Osteocyte (in vitro differentiated cells): Measurements from ENCODE around the gene CHCHD3. TPM values are rescaled to one million over a fixed set of nuclear protein-coding genes. Genes with fewer than 3 reads are reported as not detected.

ENCODE experiments used
- DNase-seq: peaks from one replicate; pipeline ENCODE4 v3.0.0; 2021; ENCODE audit warnings: mixed read lengths; ENCODE audit not compliant: unreplicated experiment; ENCODE audit errors: extremely low spot score
- H3K27ac Mint-ChIP-seq: one replicate; pipeline ENCODE4 v1.8.0; 2021; ENCODE audit warnings: mild to moderate bottlenecking, mixed read lengths; ENCODE audit not compliant: unreplicated experiment
- H3K27me3 Mint-ChIP-seq: one replicate; pipeline ENCODE4 v1.8.0; 2021; ENCODE audit warnings: mixed read lengths; ENCODE audit not compliant: unreplicated experiment
- H3K36me3 Mint-ChIP-seq: one replicate; pipeline ENCODE4 v1.8.0; 2021; ENCODE audit warnings: mixed read lengths; ENCODE audit not compliant: unreplicated experiment
- H3K4me1 Mint-ChIP-seq: one replicate; pipeline ENCODE4 v1.8.0; 2021; ENCODE audit warnings: mixed read lengths; ENCODE audit not compliant: unreplicated experiment
- H3K4me3 Mint-ChIP-seq: one replicate; pipeline ENCODE4 v1.8.0; 2021; ENCODE audit warnings: mild to moderate bottlenecking, moderate library complexity, mixed read lengths; ENCODE audit not compliant: unreplicated experiment
- H3K9me3 Mint-ChIP-seq: one replicate; pipeline ENCODE4 v1.8.0; 2021; ENCODE audit warnings: mixed read lengths; ENCODE audit not compliant: unreplicated experiment
- CTCF ChIP-seq: fragments of 200-600 bp; sonication (generic); IDR thresholded peaks from 2 replicates; pipeline ENCODE4 v1.5.0; 2021; ENCODE audit warnings: antibody characterized with exemption, mild to moderate bottlenecking, moderate library complexity
- total RNA-seq: library from RNA; stranded (reverse); gene quantifications from 2 replicates; pipeline ENCODE4 v1.2.1, GENCODE V29; 2021

CHCHD3 gene
- total RNA-seq, 1 donor from 2014 or later, result 47.4 TPM

GRCh38 chr7:132765861-132766260 is 316.0 kb downstream of the CHCHD3 start:
- no peak for TF ChIP-seq CTCF
- peaks cover 12% of the 10 kb centered on the region for H3K27me3 Mint-ChIP-seq
- H3K4me3 Mint-ChIP-seq, result no peak overlapping the region
- peaks cover 12% of the 10 kb centered on the region for H3K9me3 Mint-ChIP-seq
- no peaks in the 10 kb centered on the region for H3K36me3 Mint-ChIP-seq
- H3K4me1 Mint-ChIP-seq, result peaks cover 2% of the 10 kb centered on the region
- DNase-seq, result peak; percentile 62
- H3K27ac Mint-ChIP-seq, result no peak overlapping the region

GRCh38 chr7:132764762-132765161 is 317.1 kb downstream of the CHCHD3 start:
- no peaks in the 10 kb centered on the region for H3K36me3 Mint-ChIP-seq
- DNase-seq, result no peak
- no peak for TF ChIP-seq CTCF
- peaks cover 12% of the 10 kb centered on the region for H3K27me3 Mint-ChIP-seq
- no peak overlapping the region for H3K4me3 Mint-ChIP-seq
- H3K4me1 Mint-ChIP-seq, result peaks cover 2% of the 10 kb centered on the region
- peaks cover 9% of the 10 kb centered on the region for H3K9me3 Mint-ChIP-seq
- no peak overlapping the region for H3K27ac Mint-ChIP-seq

DNA sequence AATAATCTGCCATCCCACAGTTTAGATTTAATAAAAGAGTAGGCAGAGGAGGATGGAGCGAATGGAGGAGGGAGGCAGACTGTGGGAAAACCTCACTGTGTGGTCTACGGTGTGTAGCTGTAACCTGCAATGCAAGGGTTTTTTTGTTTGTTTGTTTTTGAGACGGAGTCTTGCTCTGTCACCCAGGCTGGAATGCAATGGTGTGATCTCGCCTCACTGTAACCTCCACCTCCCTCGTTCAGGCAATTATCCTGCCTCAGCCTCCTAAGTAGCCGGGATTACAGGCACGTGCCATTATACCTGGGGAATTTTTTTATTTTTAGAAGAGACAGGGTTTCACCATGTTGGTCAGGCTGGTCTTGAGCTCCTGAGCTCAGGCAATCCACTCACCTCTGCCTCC is 321.0 kb downstream of the CHCHD3 start:
- TF ChIP-seq CTCF, result no peak
- Mint-ChIP-seq H3K36me3 (no peaks in the 10 kb centered on the region), H3K9me3 (no peaks in the 10 kb centered on the region), H3K27ac (no peak overlapping the region), H3K4me3 (no peak overlapping the region), H3K27me3 (peaks cover 2% of the 10 kb centered on the region), H3K4me1 (peaks cover 2% of the 10 kb centered on the region)
- no peak for DNase-seq

DNA sequence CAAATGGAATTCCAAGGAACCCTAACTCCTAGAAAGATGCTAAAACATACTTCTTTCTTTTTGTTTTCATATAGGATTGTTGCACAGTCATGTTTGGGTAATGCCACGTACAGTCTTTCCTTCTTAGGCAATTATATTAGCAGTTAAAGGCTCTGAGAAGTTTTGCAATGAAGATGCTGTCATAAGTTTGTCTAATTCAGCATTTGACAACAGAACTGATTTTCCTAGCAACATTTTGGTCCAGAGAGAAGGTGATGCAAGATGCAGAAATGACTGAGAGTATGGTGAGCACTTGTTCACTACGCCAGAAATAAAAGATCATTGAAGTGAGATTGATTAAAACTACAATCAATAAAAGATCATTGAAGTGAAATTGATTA is 321.7 kb downstream of the CHCHD3 start:
- H3K27ac Mint-ChIP-seq, result no peak overlapping the region
- peaks cover 2% of the 10 kb centered on the region for H3K4me1 Mint-ChIP-seq

More for the DNA sequence above, 321.7 kb downstream of the CHCHD3 start:
- Mint-ChIP-seq H3K9me3 (no peaks in the 10 kb centered on the region), H3K4me3 (no peak overlapping the region), H3K36me3 (no peaks in the 10 kb centered on the region), H3K27me3 (peaks cover 2% of the 10 kb centered on the region)
- no peak for TF ChIP-seq CTCF
- DNase-seq, result no peak
